Endothelial cell of umbilical vein (primary cell): ENCODE results near the gene HIRA. TPM values are rescaled to one million over a fixed set of nuclear protein-coding genes. Genes with fewer than 3 reads are reported as not detected.

ENCODE experiments used
- BruUV-seq: library from RNA; stranded (reverse); fragments of 400-500 nt; replicated peaks from 2 replicates; lab custom pipeline; 2021; lab: Mats Ljungman, UMichigan
- CTCF ChIA-PET: fragments of 300-600, 350-600 bp; sonication (Branson Sonifier 250); formaldehyde crosslinking; loops from one replicate; lab custom pipeline; 2021; ENCODE audit warnings: antibody characterized with exemption, inconsistent platforms; lab: Charles Lee
- POLR2A ChIA-PET: fragments of 300-600, 350-600 bp; sonication (Branson Sonifier 250); formaldehyde crosslinking; loops from one replicate; lab custom pipeline; 2021; ENCODE audit warnings: antibody characterized with exemption, inconsistent platforms; lab: Charles Lee
- DNase-seq: peaks from one replicate; pipeline ENCODE4 v3.0.0-alpha.2; 2011; ENCODE audit warnings: low read depth, low spot score
- FAIRE-seq: peaks from 2 replicates; lab custom pipeline; 2011; peaks lifted over from hg19 to GRCh38; lab: Jason Lieb, UNC
- H2AFZ ChIP-seq: 2 replicates; pipeline ENCODE4 v1.6.0; 2012; ENCODE audit warnings: low read depth, low read length, control low read depth, inconsistent platforms
- H3K27ac ChIP-seq: 2 replicates; pipeline ENCODE4 v1.5.1; 2011; ENCODE audit warnings: low read depth, mild to moderate bottlenecking, control low read depth, low read length, moderate library complexity; ENCODE audit not compliant: insufficient read depth
- H3K27me3 ChIP-seq, 2 experiments: 2 replicates each; pipeline versions ENCODE4 v1.6.0 to v1.6.1; 2011; ENCODE audit warnings: low read length in 2 of 2, mixed read lengths in 1 of 2; ENCODE audit not compliant: control insufficient read depth in 2 of 2, insufficient read depth in 2 of 2
- H3K36me3 ChIP-seq, 2 experiments: 2 replicates in 1 of 2; 3 replicates in 1 of 2; pipeline ENCODE4 v1.5.1; 2011; ENCODE audit warnings: low read length in 2 of 2, mild to moderate bottlenecking in 1 of 2, moderate library complexity in 1 of 2; ENCODE audit not compliant: control insufficient read depth in 2 of 2, insufficient read depth in 2 of 2; ENCODE audit errors: extremely low read depth in 1 of 2
- H3K4me1 ChIP-seq: 3 replicates; pipeline ENCODE4 v1.5.1; 2011; ENCODE audit warnings: mild to moderate bottlenecking, low read length; ENCODE audit not compliant: control insufficient read depth, insufficient read depth; ENCODE audit errors: extremely low read depth
- H3K4me2 ChIP-seq: 2 replicates; pipeline ENCODE4 v1.6.1; 2011; ENCODE audit warnings: low read length, control low read depth, mixed read lengths; ENCODE audit not compliant: insufficient read depth
- H3K4me3 ChIP-seq, 3 experiments: fragments of 200-600 bp in 1 of 3; sonication (generic), shearing (Covaris generic) in 1 of 3; replicated peaks in 1 of 3; 2 replicates each; pipeline ENCODE4 v1.5.1; 2011 to 2016; ENCODE audit warnings: control low read depth in 3 of 3, low read length in 3 of 3, mild to moderate bottlenecking in 2 of 3, inconsistent platforms in 1 of 3, low read depth in 1 of 3, moderate library complexity in 1 of 3; ENCODE audit not compliant: insufficient read depth in 1 of 3
- H3K79me2 ChIP-seq: 2 replicates; pipeline ENCODE4 v1.6.0; 2012; ENCODE audit warnings: low read length, inconsistent platforms; ENCODE audit not compliant: control insufficient read depth, insufficient read depth
- H3K9ac ChIP-seq: replicated peaks from 2 replicates; pipeline ENCODE3; 2011; ENCODE audit warnings: low read length, control low read depth; ENCODE audit not compliant: insufficient read depth; ENCODE audit errors: extremely low read depth
- H3K9me1 ChIP-seq: replicated peaks from 3 replicates; pipeline ENCODE4 v1.6.0; 2011; ENCODE audit warnings: mild to moderate bottlenecking, low read length; ENCODE audit not compliant: control insufficient read depth, insufficient read depth; ENCODE audit errors: extremely low read depth
- H3K9me3 ChIP-seq: replicated peaks from 2 replicates; pipeline ENCODE4 v1.5.1; 2012; ENCODE audit warnings: low read length, inconsistent platforms; ENCODE audit not compliant: control insufficient read depth, insufficient read depth
- H4K20me1 ChIP-seq: replicated peaks from 2 replicates; pipeline ENCODE3; 2011; ENCODE audit warnings: mild to moderate bottlenecking, low read length; ENCODE audit not compliant: control insufficient read depth, insufficient read depth; ENCODE audit errors: extremely low read depth
- FOS ChIP-seq: IDR thresholded peaks from 2 replicates; pipeline ENCODE4 v1.6.1; 2011; ENCODE audit warnings: mild to moderate bottlenecking, low read length, moderate library complexity, borderline replicate concordance; ENCODE audit not compliant: insufficient read depth
- GATA2 ChIP-seq: IDR thresholded peaks from 2 replicates; pipeline ENCODE4 v1.7.0; 2011; ENCODE audit warnings: low read depth, mild to moderate bottlenecking, moderate library complexity, mixed read lengths, low read length; ENCODE audit not compliant: insufficient read length, insufficient read depth
- JUN ChIP-seq: IDR thresholded peaks from 2 replicates; pipeline ENCODE4 v1.6.1; 2011; ENCODE audit warnings: borderline replicate concordance, low read depth; ENCODE audit not compliant: insufficient read length, insufficient read depth
- MAX ChIP-seq: IDR thresholded peaks from 2 replicates; pipeline ENCODE4 v1.6.1; 2011; ENCODE audit not compliant: insufficient read depth, insufficient read length
- MYC ChIP-seq: IDR thresholded peaks from one replicate; pipeline ENCODE4 v1.6.1; 2011; ENCODE audit warnings: mild to moderate bottlenecking, low read depth, low read length
- POLR2AphosphoS5 ChIP-seq: IDR thresholded peaks from 2 replicates; pipeline ENCODE4 v1.6.1; 2012; ENCODE audit warnings: low read depth, mild to moderate bottlenecking, control low read depth, low read length, moderate library complexity; ENCODE audit not compliant: insufficient read depth
- dilution Hi-C: fragments of 300-500 bp; cut with MboI; formaldehyde crosslinking; loops from one replicate; pipeline ENCODE4 v1.15.0; 2019; ENCODE audit warnings: low sequenced_read_pairs; ENCODE audit not compliant: extremely low pct_ligation_motif_present
- intact Hi-C: fragments of 100-400 bp; cut with micrococcal nuclease; formaldehyde crosslinking; loops from one replicate; pipeline ENCODE4 v1.10.0; 2022
- polyA plus RNA-seq, 4 experiments: library from polyadenylated mRNA; depleted of rRNA in 3 of 4; stranded (reverse) in 3 of 4; unstranded in 1 of 4; fragments of >200 nt; gene quantifications; 2 replicates each; pipeline versions ENCODE4 v1.2.1 to v1.2.3, GENCODE V29; 2011 to 2012; ENCODE audit warnings: missing spikeins in 1 of 4
- total RNA-seq: library from RNA; stranded (reverse); gene quantifications from 2 replicates; pipeline ENCODE4 v1.2.3, GENCODE V29; 2021
- TF ChIP-seq, protein P1 (sequence below), 2 donors: IDR thresholded peaks; 1 replicate in 1 of 2; 2 replicates in 1 of 2; pipeline ENCODE4 v1.5.1; 2011; ENCODE audit warnings: low read length in 2 of 2, mild to moderate bottlenecking in 2 of 2, moderate library complexity in 2 of 2, control low read depth in 1 of 2, inconsistent platforms in 1 of 2, low read depth in 1 of 2; ENCODE audit not compliant: insufficient read depth in 1 of 2; ENCODE audit errors: extremely low read depth in 1 of 2

The HIRA gene
- total and polyA plus RNA-seq, 2 donors (not counting 3 experiments of a cell fraction or from before 2014, with no cell fraction given), result 17.3 to 27.7 TPM

GRCh38 chr22:19382240-19382639 lies 49.3 kb downstream of the HIRA start:
- Histone ChIP-seq H3K79me2 (no peaks in the 10 kb centered on the region), H3K4me3 (no peak overlapping the region), H3K36me3 (peaks cover 27 to 36% of the 10 kb centered on the region in 2 experiments), H3K9ac (no peak overlapping the region), H4K20me1 (no peaks in the 10 kb centered on the region), H2AFZ (no peak overlapping the region), H3K27me3 (no peaks in the 10 kb centered on the region), H3K9me1 (no peaks in the 10 kb centered on the region), H3K9me3 (no peaks in the 10 kb centered on the region), H3K27ac (no peak overlapping the region), H3K4me1 (no peaks in the 10 kb centered on the region), H3K4me2 (no peak overlapping the region)
- BruUV-seq, result no TSS peak
- DNase-seq (no peak), FAIRE-seq (no peak)
- intact Hi-C loops, result no loop called here
- ChIA-PET POLR2A (no interaction called here), CTCF (interaction anchor here (1.7 to 1.8 kb wide), 2 partner anchors 10 to 203 kb away, joined by 3 to 4 read pairs; no protein-coding TSS in a partner anchor)
- dilution Hi-C loops, result no loop called here
- TF ChIP-seq MAX (no peak), POLR2AphosphoS5 (no peak), GATA2 (no peak), FOS (no peak)
- TF ChIP-seq, protein P1, sequence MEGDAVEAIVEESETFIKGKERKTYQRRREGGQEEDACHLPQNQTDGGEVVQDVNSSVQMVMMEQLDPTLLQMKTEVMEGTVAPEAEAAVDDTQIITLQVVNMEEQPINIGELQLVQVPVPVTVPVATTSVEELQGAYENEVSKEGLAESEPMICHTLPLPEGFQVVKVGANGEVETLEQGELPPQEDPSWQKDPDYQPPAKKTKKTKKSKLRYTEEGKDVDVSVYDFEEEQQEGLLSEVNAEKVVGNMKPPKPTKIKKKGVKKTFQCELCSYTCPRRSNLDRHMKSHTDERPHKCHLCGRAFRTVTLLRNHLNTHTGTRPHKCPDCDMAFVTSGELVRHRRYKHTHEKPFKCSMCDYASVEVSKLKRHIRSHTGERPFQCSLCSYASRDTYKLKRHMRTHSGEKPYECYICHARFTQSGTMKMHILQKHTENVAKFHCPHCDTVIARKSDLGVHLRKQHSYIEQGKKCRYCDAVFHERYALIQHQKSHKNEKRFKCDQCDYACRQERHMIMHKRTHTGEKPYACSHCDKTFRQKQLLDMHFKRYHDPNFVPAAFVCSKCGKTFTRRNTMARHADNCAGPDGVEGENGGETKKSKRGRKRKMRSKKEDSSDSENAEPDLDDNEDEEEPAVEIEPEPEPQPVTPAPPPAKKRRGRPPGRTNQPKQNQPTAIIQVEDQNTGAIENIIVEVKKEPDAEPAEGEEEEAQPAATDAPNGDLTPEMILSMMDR (IDR thresholded peaks at IDR 0.05; ENCODE audit: extremely low read depth in 1 of 2, insufficient read depth in 1 of 2, low read depth in 1 of 2, low read length in 2 of 2), result no peak

GRCh38 chr22:19378344-19378674 lies 53.2 kb downstream of the HIRA start:
- no peaks in the 10 kb centered on the region for H3K9me3 ChIP-seq

More at GRCh38 chr22:19378344-19378674, 53.2 kb downstream of the HIRA start:
- POLR2A ChIA-PET, result no interaction called here
- H3K27ac ChIP-seq, result no peak overlapping the region
- TF ChIP-seq JUN (no peak), GATA2 (no peak), FOS (no peak), MAX (no peak), MYC (no peak)
- no peaks in the 10 kb centered on the region for H3K9me1 ChIP-seq
- H3K79me2 ChIP-seq, result no peaks in the 10 kb centered on the region
- DNase-seq, result no peak
- H4K20me1 ChIP-seq, result no peaks in the 10 kb centered on the region
- no peak for FAIRE-seq
- BruUV-seq, result no TSS peak
- H3K9ac ChIP-seq, result no peak overlapping the region
- intact Hi-C loops, result no loop called here
- CTCF ChIA-PET, result no interaction called here
- no peaks in the 10 kb centered on the region for H3K27me3 ChIP-seq
- H3K36me3 ChIP-seq, result peaks cover 21 to 37% of the 10 kb centered on the region in 2 experiments
- no peaks in the 10 kb centered on the region for H3K4me1 ChIP-seq
- no peak overlapping the region for H2AFZ ChIP-seq
- dilution Hi-C loops, result no loop called here
- H3K4me3 ChIP-seq, result no peak overlapping the region
- H3K4me2 ChIP-seq, result no peak overlapping the region
